MM.1S (cell line): Measurements from ENCODE around the gene MEA1.

Experiments
- DNase-seq: peaks from one replicate; pipeline ENCODE4 v3.0.0-alpha.2; 2015
- H2AFZ ChIP-seq: fragments of 300-600 bp; sonication (generic); 2 replicates; pipeline ENCODE4 v1.6.0; 2016; ENCODE audit warnings: antibody characterized with exemption, low read length
- H3F3A ChIP-seq: fragments of 300-600 bp; sonication (generic); 2 replicates; pipeline ENCODE4 v1.6.1; 2016; ENCODE audit warnings: mild to moderate bottlenecking, antibody characterized with exemption, low read length, moderate library complexity, mixed read lengths; ENCODE audit not compliant: insufficient read depth
- H3K27ac ChIP-seq: fragments of 300-600 bp; sonication (generic); 2 replicates; pipeline ENCODE4 v1.5.1; 2016; ENCODE audit warnings: mild to moderate bottlenecking, low read length
- H3K27me3 ChIP-seq: fragments of 300-600 bp; sonication (generic); replicated peaks from 2 replicates; pipeline ENCODE4 v1.6.0; 2016; ENCODE audit warnings: low read length; ENCODE audit not compliant: insufficient read depth
- H3K36me3 ChIP-seq: fragments of 300-600 bp; sonication (generic); replicated peaks from 2 replicates; pipeline ENCODE4 v1.6.1; 2016; ENCODE audit warnings: mild to moderate bottlenecking, low read length, mixed read lengths; ENCODE audit not compliant: insufficient read depth
- H3K4me1 ChIP-seq: fragments of 300-600 bp; sonication (generic); 2 replicates; pipeline ENCODE4 v1.6.1; 2016; ENCODE audit warnings: low read length, mixed read lengths
- H3K4me2 ChIP-seq: fragments of 300-600 bp; sonication (generic); 2 replicates; pipeline ENCODE4 v1.6.0; 2016; ENCODE audit warnings: low read depth, low read length
- H3K4me3 ChIP-seq: fragments of 300-600 bp; sonication (generic); 2 replicates; pipeline ENCODE4 v1.5.1; 2016; ENCODE audit warnings: low read length, mixed read lengths
- H3K79me2 ChIP-seq: fragments of 300-600 bp; sonication (generic); 2 replicates; pipeline ENCODE4 v1.6.1; 2016; ENCODE audit warnings: mixed run types, low read length, mixed read lengths
- H3K9ac ChIP-seq: fragments of 300-600 bp; sonication (generic); 2 replicates; pipeline ENCODE4 v1.6.1; 2016; ENCODE audit warnings: low read length, mixed read lengths
- H3K9me2 ChIP-seq: fragments of 300-600 bp; sonication (generic); replicated peaks from 2 replicates; pipeline ENCODE4 v1.6.1; 2016; ENCODE audit warnings: mild to moderate bottlenecking, low read length, mixed read lengths; ENCODE audit not compliant: insufficient read depth
- H3K9me3 ChIP-seq: fragments of 300-600 bp; sonication (generic); replicated peaks from 2 replicates; pipeline ENCODE4 v1.6.1; 2016; ENCODE audit warnings: mild to moderate bottlenecking, low read length, mixed read lengths; ENCODE audit not compliant: insufficient read depth
- H4K20me1 ChIP-seq: fragments of 300-600 bp; sonication (generic); 2 replicates; pipeline ENCODE4 v1.6.1; 2016; ENCODE audit warnings: mild to moderate bottlenecking, low read length, moderate library complexity, mixed read lengths; ENCODE audit not compliant: insufficient read depth
- CTCF ChIP-seq: fragments of 300-600 bp; sonication (generic); IDR thresholded peaks from 2 replicates; pipeline ENCODE4 v1.5.1; 2016; ENCODE audit warnings: antibody characterized with exemption, low read length, mixed read lengths
- EZH2 ChIP-seq: fragments of 300-600 bp; sonication (generic); optimal IDR thresholded peaks from 2 replicates; pipeline ENCODE3; 2017; ENCODE audit warnings: low read depth, mild to moderate bottlenecking, antibody characterized with exemption, low read length, mixed read lengths
- EZH2phosphoT487 ChIP-seq: fragments of 300-600 bp; sonication (generic); IDR thresholded peaks from 2 replicates; pipeline ENCODE4 v1.6.1; 2018; ENCODE audit warnings: antibody characterized with exemption, low read length

MEA1 gene

GRCh38 chr6:43014434-43014909 is 726 bp upstream of the MEA1 start:
- Histone ChIP-seq H3K9me3 (no peaks in the 10 kb centered on the region), H3K9ac (peak overlapping the region; percentile 78), H3K27me3 (no peaks in the 10 kb centered on the region), H3F3A (no peaks in the 10 kb centered on the region), H3K36me3 (no peaks in the 10 kb centered on the region; the same call in 1 of the 2 replicates), H3K4me3 (peak overlapping the region; percentile 96), H3K9me2 (no peaks in the 10 kb centered on the region), H2AFZ (peak overlapping the region; percentile 42; the same call in 1 of the 2 replicates), H4K20me1 (no peaks in the 10 kb centered on the region), H3K4me1 (peaks cover 9% of the 10 kb centered on the region; the same call in 1 of the 2 replicates), H3K79me2 (peaks cover 58% of the 10 kb centered on the region), H3K27ac (no peak overlapping the region; the same call in 1 of the 2 replicates), H3K4me2 (peak overlapping the region; percentile 93)
- no peak for DNase-seq
- TF ChIP-seq EZH2 (no peak), CTCF (no peak), EZH2phosphoT487 (no peak)

GRCh38 chr6:43013097-43013842 is 476 bp downstream of the MEA1 start:
- Histone ChIP-seq H3K36me3 (no peaks in the 10 kb centered on the region; the same call in 1 of the 2 replicates), H3K4me2 (peak overlapping the region; percentile 99), H2AFZ (peak overlapping the region; percentile 97), H3K79me2 (peaks cover 58% of the 10 kb centered on the region), H3K9ac (peak overlapping the region; percentile 84), H3F3A (no peaks in the 10 kb centered on the region), H3K27me3 (no peaks in the 10 kb centered on the region), H3K9me2 (no peaks in the 10 kb centered on the region), H3K4me1 (peaks cover 9% of the 10 kb centered on the region; the same call in 1 of the 2 replicates), H3K9me3 (no peaks in the 10 kb centered on the region), H3K27ac (no peak overlapping the region), H3K4me3 (peak overlapping the region; percentile 96), H4K20me1 (no peaks in the 10 kb centered on the region)
- no peak for DNase-seq
- TF ChIP-seq CTCF (no peak), EZH2 (no peak)

- H3K9me3 ChIP-seq = no peaks in the 10 kb centered on the region
- H3K27me3 ChIP-seq = no peaks in the 10 kb centered on the region
- H3F3A ChIP-seq = no peaks in the 10 kb centered on the region
- H3K4me2 ChIP-seq = peak overlapping the region; percentile 99
- peak overlapping the region; percentile 96 for H3K4me3 ChIP-seq
- H3K27ac ChIP-seq = no peak overlapping the region
- H3K79me2 ChIP-seq = peaks cover 54% of the 10 kb centered on the region
- no peak for DNase-seq
- H4K20me1 ChIP-seq = no peaks in the 10 kb centered on the region
- peak overlapping the region; percentile 84; the same call in 1 of the 2 replicates for H3K9ac ChIP-seq
- peaks cover 9% of the 10 kb centered on the region; the same call in 1 of the 2 replicates for H3K4me1 ChIP-seq
- H3K36me3 ChIP-seq = no peaks in the 10 kb centered on the region; the same call in 1 of the 2 replicates
- no peak overlapping the region for H2AFZ ChIP-seq
- no peaks in the 10 kb centered on the region for H3K9me2 ChIP-seq
- no peak for TF ChIP-seq EZH2
- no peak for TF ChIP-seq EZH2phosphoT487
- TF ChIP-seq CTCF = no peak
These were observed 1.4 kb downstream of the MEA1 start for GRCh38 chr6:43012364-43012763.
